Epithelial cell of proximal tubule (primary cell): ENCODE data around the gene WASHC3. TPM values are rescaled to one million over a fixed set of nuclear protein-coding genes. Genes with fewer than 3 reads are reported as not detected.
"Not testable (repeated sequence)": the region's sequence is repeated elsewhere in the genome, so short reads cannot be mapped to it uniquely, and the experiment has no call there.

ENCODE experiments used
- DNase-seq: peaks from one replicate; pipeline ENCODE4 v3.0.0-alpha.2; 2011; ENCODE audit warnings: low read depth
- H3K4me3 ChIP-seq: 2 replicates; pipeline ENCODE4 v1.5.1; 2011; ENCODE audit warnings: low read depth, mild to moderate bottlenecking, low read length
- total RNA-seq: library from RNA; depleted of rRNA; stranded (reverse); fragments of >200 nt; gene quantifications from 2 replicates; pipeline ENCODE4 v1.2.3, GENCODE V29; 2015
- TF ChIP-seq, protein P1 (sequence below): conservative IDR thresholded peaks from 2 replicates; pipeline ENCODE4 v1.5.1; 2012; ENCODE audit warnings: low read depth, mild to moderate bottlenecking, low read length

Gene WASHC3
- total RNA-seq, 1 donor from 2014 or later = 51.0 TPM

DNA sequence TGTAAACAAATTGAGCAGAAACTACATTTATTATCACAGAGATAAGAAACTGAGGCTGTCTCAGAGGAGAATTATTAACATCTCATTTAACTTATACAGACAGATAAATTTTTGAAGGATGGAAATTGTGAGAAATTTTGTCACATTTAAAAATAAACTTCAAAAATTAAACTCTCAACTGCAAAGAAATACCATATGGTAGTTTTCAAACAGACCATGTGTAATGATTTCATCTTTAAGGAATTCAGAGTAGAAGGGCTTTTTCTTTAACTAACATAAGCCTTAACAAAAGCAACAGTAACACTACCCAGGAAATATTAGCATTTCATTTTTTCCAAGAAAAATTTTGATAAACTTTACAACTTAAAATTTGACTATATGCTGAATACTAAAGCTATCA, 31.5 kb upstream of the WASHC3 start:
- no peak overlapping the region for H3K4me3 ChIP-seq
- TF ChIP-seq, protein P1, sequence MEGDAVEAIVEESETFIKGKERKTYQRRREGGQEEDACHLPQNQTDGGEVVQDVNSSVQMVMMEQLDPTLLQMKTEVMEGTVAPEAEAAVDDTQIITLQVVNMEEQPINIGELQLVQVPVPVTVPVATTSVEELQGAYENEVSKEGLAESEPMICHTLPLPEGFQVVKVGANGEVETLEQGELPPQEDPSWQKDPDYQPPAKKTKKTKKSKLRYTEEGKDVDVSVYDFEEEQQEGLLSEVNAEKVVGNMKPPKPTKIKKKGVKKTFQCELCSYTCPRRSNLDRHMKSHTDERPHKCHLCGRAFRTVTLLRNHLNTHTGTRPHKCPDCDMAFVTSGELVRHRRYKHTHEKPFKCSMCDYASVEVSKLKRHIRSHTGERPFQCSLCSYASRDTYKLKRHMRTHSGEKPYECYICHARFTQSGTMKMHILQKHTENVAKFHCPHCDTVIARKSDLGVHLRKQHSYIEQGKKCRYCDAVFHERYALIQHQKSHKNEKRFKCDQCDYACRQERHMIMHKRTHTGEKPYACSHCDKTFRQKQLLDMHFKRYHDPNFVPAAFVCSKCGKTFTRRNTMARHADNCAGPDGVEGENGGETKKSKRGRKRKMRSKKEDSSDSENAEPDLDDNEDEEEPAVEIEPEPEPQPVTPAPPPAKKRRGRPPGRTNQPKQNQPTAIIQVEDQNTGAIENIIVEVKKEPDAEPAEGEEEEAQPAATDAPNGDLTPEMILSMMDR = no peak
- no peak for DNase-seq

DNA sequence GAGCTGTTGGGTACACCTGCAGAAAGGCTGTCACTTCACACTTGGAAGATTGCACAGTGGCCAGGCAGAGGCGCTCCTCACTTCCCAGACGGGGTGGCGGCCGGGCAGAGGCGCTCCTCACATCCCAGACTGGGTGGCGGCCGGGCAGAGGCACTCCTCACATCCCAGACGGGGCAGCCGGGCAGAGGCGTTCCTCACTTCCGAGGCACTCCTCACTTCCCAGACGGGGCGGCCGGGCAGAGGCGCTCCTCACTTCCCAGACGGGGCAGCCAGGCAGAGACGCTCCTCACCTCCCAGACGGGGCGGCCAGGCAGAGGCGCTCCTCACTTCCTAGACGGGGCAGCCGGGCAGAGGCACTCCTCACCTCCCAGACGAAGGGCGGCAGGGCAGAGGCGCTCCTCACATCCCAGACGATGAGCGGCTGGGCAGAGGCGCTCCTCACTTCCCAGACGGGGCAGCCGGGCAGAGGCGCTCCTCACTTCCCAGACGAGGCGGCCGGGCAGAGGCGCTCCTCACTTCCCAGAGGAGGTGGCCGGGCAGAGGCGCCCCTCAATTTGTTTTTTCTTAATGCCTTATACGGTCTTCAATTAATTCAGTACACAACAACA, 27.5 kb upstream of the WASHC3 start:
- H3K4me3 ChIP-seq, DNase-seq: not testable (repeated sequence)

DNA sequence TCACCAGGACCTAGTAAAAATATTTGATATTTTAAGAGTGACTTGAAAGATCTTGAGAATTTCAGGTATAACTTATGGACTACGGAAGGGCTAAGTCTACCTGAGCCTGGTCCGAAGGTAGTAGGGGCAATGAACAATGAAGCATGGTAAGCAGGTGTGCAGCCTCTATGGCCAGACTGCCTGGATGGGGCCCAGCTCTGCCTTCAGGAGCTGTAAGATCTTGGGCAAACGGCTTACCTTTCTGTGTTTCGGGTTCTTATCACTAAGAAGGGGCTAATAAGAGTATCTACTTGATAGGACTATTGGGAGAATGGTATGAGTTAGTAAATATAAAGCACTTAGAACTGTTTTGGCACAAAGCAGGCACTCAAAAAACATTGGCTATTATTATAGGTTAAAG, 19.1 kb upstream of the WASHC3 start:
- H3K4me3 ChIP-seq = no peak overlapping the region
- TF ChIP-seq, protein P1 = no peak
- no peak for DNase-seq

DNA sequence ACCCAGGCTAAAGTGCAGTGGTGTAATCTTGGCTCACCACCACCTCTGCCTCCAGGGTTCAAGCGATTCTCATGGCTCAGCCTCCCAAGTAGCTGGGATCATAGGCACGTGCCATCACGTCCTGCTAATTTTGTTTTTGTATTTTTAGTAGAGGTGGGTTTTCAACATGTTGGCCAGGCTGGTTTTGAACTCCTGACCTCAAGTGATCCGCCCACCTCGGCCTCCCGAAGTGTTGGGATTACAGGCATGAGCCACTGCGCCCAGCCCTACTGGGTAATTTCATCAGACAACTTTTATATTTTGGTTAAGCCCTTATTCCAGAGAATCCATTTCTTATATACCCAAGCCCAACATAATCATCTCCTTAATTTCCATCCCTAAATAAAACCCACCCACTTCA, 10.3 kb upstream of the WASHC3 start:
- DNase-seq = not testable (repeated sequence)

DNA sequence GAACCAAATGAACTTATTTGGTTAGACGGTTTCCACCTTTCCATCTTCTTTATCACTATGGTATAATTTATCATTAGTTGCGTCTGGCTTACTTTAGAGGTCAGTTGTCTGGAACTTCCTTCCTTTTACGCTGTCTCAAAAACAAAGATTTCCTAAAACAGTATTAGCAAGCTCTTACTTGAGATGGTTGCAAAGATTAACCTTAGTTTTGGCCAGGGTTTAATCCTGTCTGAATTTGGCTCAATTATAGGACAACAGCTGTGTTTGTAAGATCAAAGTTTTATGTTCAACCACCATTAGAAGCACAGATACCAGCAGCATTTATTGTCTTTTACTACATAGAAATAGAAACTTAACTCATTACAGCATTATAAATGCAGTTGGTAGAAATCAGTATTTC, 7.9 kb upstream of the WASHC3 start:
- H3K4me3 ChIP-seq = no peak overlapping the region
- TF ChIP-seq, protein P1 = no peak
- DNase-seq = no peak

More for the DNA sequence above, 10.3 kb upstream of the WASHC3 start:
- not testable (repeated sequence) for H3K4me3 ChIP-seq

DNA sequence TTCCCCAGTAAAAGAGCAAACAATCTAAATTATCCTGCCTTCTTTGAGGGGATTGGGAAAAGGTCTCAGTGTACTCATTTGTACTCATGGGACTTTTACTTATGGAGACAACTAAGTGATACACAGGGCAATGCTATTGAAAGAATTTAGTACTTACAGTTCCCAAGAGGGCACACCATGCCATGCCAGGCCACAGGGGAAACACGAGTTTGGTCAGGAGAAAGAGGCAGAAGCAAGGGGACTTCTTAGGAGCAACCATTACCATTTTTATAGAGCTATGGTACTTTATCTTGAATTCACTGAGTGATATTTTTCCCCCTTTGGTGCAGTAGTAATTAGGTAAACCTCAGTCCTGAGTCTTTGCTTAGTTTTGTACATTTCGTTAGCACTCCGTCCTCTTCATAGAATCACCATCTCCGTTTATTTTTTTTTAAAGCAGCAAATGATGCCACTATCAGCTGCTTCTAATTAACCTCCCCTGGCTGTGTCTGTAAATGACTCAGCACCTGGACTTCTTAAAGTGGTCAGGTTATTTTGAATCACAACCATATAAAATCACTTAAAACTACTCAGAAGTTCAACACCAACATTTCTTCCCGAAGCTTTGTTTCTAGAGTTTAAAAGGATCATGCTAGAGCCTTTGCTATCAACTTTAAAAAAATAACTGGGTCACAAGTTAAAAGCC, 5.9 kb upstream of the WASHC3 start:
- TF ChIP-seq, protein P1 = no peak
- no peak overlapping the region for H3K4me3 ChIP-seq
- no peak for DNase-seq

DNA sequence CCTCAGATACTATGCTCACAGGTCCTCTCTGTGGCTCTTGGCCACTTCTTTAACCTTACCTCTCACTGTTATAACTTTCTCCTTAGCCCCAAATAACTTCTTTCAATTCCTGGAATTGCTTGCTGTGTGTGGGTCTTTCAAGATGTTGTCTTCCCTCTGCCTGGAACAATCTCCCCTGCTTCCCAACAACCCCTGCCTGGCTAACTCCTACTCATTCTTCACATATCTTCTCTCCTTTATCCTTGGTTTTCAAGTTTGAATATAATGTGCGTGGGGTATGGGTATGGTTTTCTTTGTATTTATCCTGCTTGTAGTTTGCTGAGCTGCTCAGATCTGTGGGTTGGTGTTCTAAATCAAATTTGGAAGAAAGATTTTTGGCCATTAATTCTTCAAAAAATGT, 2.7 kb upstream of the WASHC3 start:
- no peak for DNase-seq
- no peak overlapping the region for H3K4me3 ChIP-seq
- TF ChIP-seq, protein P1 = no peak

DNA sequence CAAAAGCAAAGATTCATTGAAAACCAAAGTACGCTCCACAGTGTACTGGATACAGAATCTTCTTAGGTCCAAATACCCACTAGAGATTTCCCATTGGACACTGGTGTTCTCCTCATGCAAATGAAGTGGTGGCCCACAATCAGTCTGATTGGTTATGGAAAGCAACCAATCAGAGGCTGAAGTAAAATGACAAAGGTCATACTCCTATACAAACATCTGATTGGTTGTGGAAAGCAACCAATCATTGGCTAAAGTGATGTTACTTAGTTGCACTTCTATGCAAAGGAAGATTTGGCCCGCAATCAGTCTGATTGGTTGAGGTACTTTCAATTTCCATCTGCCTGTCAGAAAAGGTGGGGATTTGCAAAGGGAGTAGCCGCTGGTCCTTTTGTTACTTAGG, 1.3 kb upstream of the WASHC3 start:
- no peak overlapping the region for H3K4me3 ChIP-seq
- TF ChIP-seq, protein P1 = no peak
- no peak for DNase-seq
